Measurements from ENCODE around the gene MMP24. TPM values are rescaled to one million over a fixed set of nuclear protein-coding genes. Genes with fewer than 3 reads are reported as not detected.
"Not testable (repeated sequence)": the region's sequence is repeated elsewhere in the genome, so short reads cannot be mapped to it uniquely, and the experiment has no call there.

Gene MMP24
- total and polyA plus RNA-seq, 4 donors, result 0.20 to 1.2 (median 0.57) TPM

- Histone ChIP-seq H3K9me3 (ENCODE audit: control insufficient read depth, low read length) (no peaks in the 10 kb centered on the region), H3K27me3 (ENCODE audit: control insufficient read depth in 1 of 2, insufficient read depth in 2 of 2, low read length in 1 of 2) (no peaks in the 10 kb centered on the region), H3K4me1 (ENCODE audit: control insufficient read depth in 1 of 2, insufficient read depth in 2 of 2, low read length in 2 of 2) (no peaks in the 10 kb centered on the region), H3K36me3 (ENCODE audit: control insufficient read depth in 1 of 2, insufficient read depth in 2 of 2, low read length in 1 of 2) (no peaks in the 10 kb centered on the region), H3K4me3 (ENCODE audit: low read length in 2 of 2) (no peak overlapping the region), H3K27ac (ENCODE audit: low read depth in 1 of 2, low read length in 2 of 2) (no peak overlapping the region)
- intact Hi-C loops (cut with DNase I), result no loop called here
- DNase-seq (no peak), ATAC-seq (ENCODE audit: low FRiP score) (no peak)
- 88 to 92% methylated on average over 5 of the region's 5 CpGs for WGBS, 2 donors
Observed at GRCh38 chr20:35191419-35192117, 34.9 kb upstream of the MMP24 start.

GRCh38 chr20:35192118-35192872, 34.2 kb upstream of the MMP24 start:
- WGBS, 2 donors, result 66 to 68% methylated on average over 9 of the region's 9 CpGs
- no peak overlapping the region for H3K4me3 ChIP-seq (ENCODE audit: low read length in 2 of 2)
- H3K4me1 ChIP-seq (ENCODE audit: control insufficient read depth in 1 of 2, insufficient read depth in 2 of 2, low read length in 2 of 2), result no peaks in the 10 kb centered on the region
- H3K27me3 ChIP-seq (ENCODE audit: control insufficient read depth in 1 of 2, insufficient read depth in 2 of 2, low read length in 1 of 2), result no peaks in the 10 kb centered on the region
- DNase-seq (no peak), ATAC-seq (ENCODE audit: low FRiP score) (no peak)
- H3K9me3 ChIP-seq (ENCODE audit: control insufficient read depth, low read length), result no peaks in the 10 kb centered on the region
- no peaks in the 10 kb centered on the region for H3K36me3 ChIP-seq (ENCODE audit: control insufficient read depth in 1 of 2, insufficient read depth in 2 of 2, low read length in 1 of 2)
- no peak overlapping the region for H3K27ac ChIP-seq (ENCODE audit: low read depth in 1 of 2, low read length in 2 of 2)
- intact Hi-C loops (cut with DNase I), result no loop called here

- H3K27me3 ChIP-seq (ENCODE audit: control insufficient read depth in 1 of 2, insufficient read depth in 2 of 2, low read length in 1 of 2); ATAC-seq (ENCODE audit: low FRiP score); H3K36me3 ChIP-seq (ENCODE audit: control insufficient read depth in 1 of 2, insufficient read depth in 2 of 2, low read length in 1 of 2); H3K4me1 ChIP-seq (ENCODE audit: control insufficient read depth in 1 of 2, insufficient read depth in 2 of 2, low read length in 2 of 2); H3K27ac ChIP-seq (ENCODE audit: low read depth in 1 of 2, low read length in 2 of 2); H3K9me3 ChIP-seq (ENCODE audit: control insufficient read depth, low read length); DNase-seq; H3K4me3 ChIP-seq (ENCODE audit: low read length in 2 of 2); intact Hi-C loops (cut with DNase I): not testable (repeated sequence)
- WGBS, 2 donors, result 93 to 98% methylated on average over 9 of the region's 9 CpGs
Observed at GRCh38 chr20:35193031-35193791, 33.3 kb upstream of the MMP24 start.

- H3K9me3 ChIP-seq (ENCODE audit: control insufficient read depth, low read length), result no peaks in the 10 kb centered on the region
- H3K27me3 ChIP-seq (ENCODE audit: control insufficient read depth in 1 of 2, insufficient read depth in 2 of 2, low read length in 1 of 2), result no peaks in the 10 kb centered on the region
- H3K4me3 ChIP-seq (ENCODE audit: low read length in 2 of 2), result no peak overlapping the region
- intact Hi-C loops (cut with DNase I), result no loop called here
- no peaks in the 10 kb centered on the region for H3K4me1 ChIP-seq (ENCODE audit: control insufficient read depth in 1 of 2, insufficient read depth in 2 of 2, low read length in 2 of 2)
- no peak for ATAC-seq (ENCODE audit: low FRiP score)
- H3K27ac ChIP-seq (ENCODE audit: low read depth in 1 of 2, low read length in 2 of 2), result no peak overlapping the region
- DNase-seq, result no peak
- H3K36me3 ChIP-seq (ENCODE audit: control insufficient read depth in 1 of 2, insufficient read depth in 2 of 2, low read length in 1 of 2), result no peaks in the 10 kb centered on the region
Observed at GRCh38 chr20:35196313-35196712, 30.2 kb upstream of the MMP24 start.

GRCh38 chr20:35199740-35200139, 26.8 kb upstream of the MMP24 start:
- no peak overlapping the region for H3K27ac ChIP-seq (ENCODE audit: low read depth in 1 of 2, low read length in 2 of 2)
- H3K4me1 ChIP-seq (ENCODE audit: control insufficient read depth in 1 of 2, insufficient read depth in 2 of 2, low read length in 2 of 2), result no peaks in the 10 kb centered on the region
- DNase-seq (no peak), ATAC-seq (ENCODE audit: low FRiP score) (no peak)
- intact Hi-C loops (cut with DNase I), result loop anchor here (10.0 kb wide), 3 partner anchors 65 to 375 kb away; partner anchors contain the start of gene NCOA6 (in 1 of the 2)
- no peaks in the 10 kb centered on the region for H3K36me3 ChIP-seq (ENCODE audit: control insufficient read depth in 1 of 2, insufficient read depth in 2 of 2, low read length in 1 of 2)
- no peaks in the 10 kb centered on the region for H3K27me3 ChIP-seq (ENCODE audit: control insufficient read depth in 1 of 2, insufficient read depth in 2 of 2, low read length in 1 of 2)
- no peaks in the 10 kb centered on the region for H3K9me3 ChIP-seq (ENCODE audit: control insufficient read depth, low read length)
- no peak overlapping the region for H3K4me3 ChIP-seq (ENCODE audit: low read length in 2 of 2)

GRCh38 chr20:35200267-35200666, 26.2 kb upstream of the MMP24 start:
- H3K27ac ChIP-seq (ENCODE audit: low read depth in 1 of 2, low read length in 2 of 2), result no peak overlapping the region
- intact Hi-C loops (cut with DNase I), result loop anchor here (10.0 kb wide), 3 partner anchors 65 to 375 kb away; partner anchors contain the start of gene NCOA6 (in 1 of the 2)
- H3K27me3 ChIP-seq (ENCODE audit: control insufficient read depth in 1 of 2, insufficient read depth in 2 of 2, low read length in 1 of 2), result no peaks in the 10 kb centered on the region
- WGBS, 2 donors, result 81 to 96% methylated on average over 1 of the region's 1 CpG
- no peaks in the 10 kb centered on the region for H3K4me1 ChIP-seq (ENCODE audit: control insufficient read depth in 1 of 2, insufficient read depth in 2 of 2, low read length in 2 of 2)
- H3K9me3 ChIP-seq (ENCODE audit: control insufficient read depth, low read length), result no peaks in the 10 kb centered on the region
- ATAC-seq (ENCODE audit: low FRiP score), result no peak
- no peak overlapping the region for H3K4me3 ChIP-seq (ENCODE audit: low read length in 2 of 2)
- H3K36me3 ChIP-seq (ENCODE audit: control insufficient read depth in 1 of 2, insufficient read depth in 2 of 2, low read length in 1 of 2), result no peaks in the 10 kb centered on the region
- DNase-seq, result no peak

GRCh38 chr20:35201467-35201866, 25.0 kb upstream of the MMP24 start:
- intact Hi-C loops (cut with DNase I), result loop anchor here (10.0 kb wide), 3 partner anchors 63 to 377 kb away; partner anchors contain the start of gene NCOA6 (in 1 of the 2)
- DNase-seq; H3K27ac ChIP-seq (ENCODE audit: low read depth in 1 of 2, low read length in 2 of 2); H3K4me3 ChIP-seq (ENCODE audit: low read length in 2 of 2); H3K9me3 ChIP-seq (ENCODE audit: control insufficient read depth, low read length); H3K36me3 ChIP-seq (ENCODE audit: control insufficient read depth in 1 of 2, insufficient read depth in 2 of 2, low read length in 1 of 2); ATAC-seq (ENCODE audit: low FRiP score); H3K27me3 ChIP-seq (ENCODE audit: control insufficient read depth in 1 of 2, insufficient read depth in 2 of 2, low read length in 1 of 2); H3K4me1 ChIP-seq (ENCODE audit: control insufficient read depth in 1 of 2, insufficient read depth in 2 of 2, low read length in 2 of 2): not testable (repeated sequence)
- 94 to 95% methylated on average over 5 of the region's 5 CpGs for WGBS, 2 donors

GRCh38 chr20:35206802-35207201, 19.7 kb upstream of the MMP24 start:
- WGBS, 2 donors, result 83 to 87% methylated on average over 1 of the region's 1 CpG

More at GRCh38 chr20:35206802-35207201, 19.7 kb upstream of the MMP24 start:
- Histone ChIP-seq H3K9me3 (ENCODE audit: control insufficient read depth, low read length) (no peaks in the 10 kb centered on the region), H3K36me3 (ENCODE audit: control insufficient read depth in 1 of 2, insufficient read depth in 2 of 2, low read length in 1 of 2) (no peaks in the 10 kb centered on the region), H3K4me3 (ENCODE audit: low read length in 2 of 2) (no peak overlapping the region), H3K4me1 (ENCODE audit: control insufficient read depth in 1 of 2, insufficient read depth in 2 of 2, low read length in 2 of 2) (no peaks in the 10 kb centered on the region), H3K27me3 (ENCODE audit: control insufficient read depth in 1 of 2, insufficient read depth in 2 of 2, low read length in 1 of 2) (no peaks in the 10 kb centered on the region), H3K27ac (ENCODE audit: low read depth in 1 of 2, low read length in 2 of 2) (no peak overlapping the region)
- no peak for DNase-seq
- intact Hi-C loops (cut with DNase I), result loop anchor here (5.0 to 10.0 kb wide), 4 partner anchors 58 to 382 kb away; partner anchors contain the start of genes EDEM2 (in 1 of the 2) and NCOA6 (in 1 of the 2)
- no peak for ATAC-seq (ENCODE audit: low FRiP score)
